ENCODE results near the gene SLC16A12. TPM values are rescaled to one million over a fixed set of nuclear protein-coding genes. Genes with fewer than 3 reads are reported as not detected.

The SLC16A12 gene
- total RNA-seq, 1 experiment from 2014 or later: 0.77 TPM

GRCh38 chr10:89518108-89518507 lies 17.3 kb downstream of the SLC16A12 start:
- H3K27me3 ChIP-seq (ENCODE audit: insufficient read depth, low read length): no peaks in the 10 kb centered on the region
- H3K14ac ChIP-seq (ENCODE audit: insufficient read depth, low read length): no peak overlapping the region
- H3K4me3 Mint-ChIP-seq: no peak overlapping the region
- H3K9me3 Mint-ChIP-seq: no peaks in the 10 kb centered on the region
- no peaks in the 10 kb centered on the region for H3K79me2 ChIP-seq (ENCODE audit: insufficient read depth, low read length)
- H3K23ac ChIP-seq (ENCODE audit: insufficient read length, low read depth, low read length): no peak overlapping the region
- H3K4me1 Mint-ChIP-seq: peaks cover 17 to 19% of the 10 kb centered on the region in 2 experiments
- H2BK120ac ChIP-seq (ENCODE audit: low read depth, low read length, poor library complexity, severe bottlenecking): no peak overlapping the region
- no peaks in the 10 kb centered on the region for H4K20me1 ChIP-seq (ENCODE audit: control insufficient read depth, insufficient read depth, insufficient read length)
- no peak overlapping the region for H3K27ac ChIP-seq (ENCODE audit: insufficient read length, low read depth, low read length)
- no peaks in the 10 kb centered on the region; the same call in 1 of the 2 replicates for H3K27me3 Mint-ChIP-seq (ENCODE audit: low read depth)
- H3K36me3 Mint-ChIP-seq (ENCODE audit: insufficient read depth in 1 of 3, low read depth in 3 of 3): no peaks in the 10 kb centered on the region
- no peaks in the 10 kb centered on the region; the same call in 1 of the 2 replicates for H3K4me1 ChIP-seq (ENCODE audit: insufficient read depth, low read length)
- H2BK20ac ChIP-seq (ENCODE audit: low read depth, low read length, poor library complexity, severe bottlenecking): no peak overlapping the region
- no peak for DNase-seq
- no peak overlapping the region for H3K4ac ChIP-seq (ENCODE audit: low read depth, low read length)
- H3K56ac ChIP-seq (ENCODE audit: insufficient read length, low read depth, low read length): no peak overlapping the region
- H3K9me3 ChIP-seq (ENCODE audit: control insufficient read depth, low read depth, low read length): no peaks in the 10 kb centered on the region
- H4K8ac ChIP-seq (replicated peaks; ENCODE audit: insufficient read length, low read depth, low read length): no peak overlapping the region
- no peaks in the 10 kb centered on the region for H3K23me2 ChIP-seq (ENCODE audit: insufficient read length, low read depth, low read length, poor library complexity, severe bottlenecking)
- H3K18ac ChIP-seq (ENCODE audit: insufficient read length, low read depth, low read length): no peak overlapping the region
- no peak for TF ChIP-seq CTCF (conservative IDR thresholded peaks at IDR 0.05)
- no peak overlapping the region for H3K4me2 ChIP-seq (ENCODE audit: insufficient read depth, insufficient read length, low read length)
- H3K9ac ChIP-seq (ENCODE audit: extremely low read depth, insufficient read length, low read length): no peak overlapping the region
- H4K91ac ChIP-seq (ENCODE audit: insufficient read length, low read depth, low read length): no peak overlapping the region
- no peak overlapping the region for H3T11ph ChIP-seq (ENCODE audit: low read length)
- no peak overlapping the region for H2BK15ac ChIP-seq (ENCODE audit: low read depth, low read length)
- no peak overlapping the region for H2BK12ac ChIP-seq (ENCODE audit: insufficient read length, low read depth, low read length)
- WGBS (ENCODE audit: extremely low coverage, insufficient read length, low lambda C conversion rate): no CpG with 5 or more reads among the region's 3 CpGs
- H2AK5ac ChIP-seq (ENCODE audit: insufficient read length, low read length): no peak overlapping the region
- H2BK5ac ChIP-seq (ENCODE audit: insufficient read length, low read length): no peak overlapping the region
- H4K5ac ChIP-seq (ENCODE audit: insufficient read length, low read depth, low read length): no peak overlapping the region
- H3K27ac Mint-ChIP-seq: no peak overlapping the region
- H2AFZ ChIP-seq (ENCODE audit: low read length): no peak overlapping the region
- no peaks in the 10 kb centered on the region for H3K79me1 ChIP-seq (ENCODE audit: insufficient read depth, low read depth, low read length, poor library complexity, severe bottlenecking)

All from H9 (cell line).